Brain microvascular endothelial cell (primary cell): ENCODE data around the gene TNFRSF19.

Source experiments
- DNase-seq: peaks from one replicate; pipeline ENCODE4 v3.0.0-alpha.2; 2020
- H3K27ac ChIP-seq: fragments of 250-450 bp; sonication (Bioruptor Pico); 2 replicates; pipeline ENCODE4 v1.5.1; 2020; ENCODE audit warnings: mild to moderate bottlenecking, moderate library complexity
- H3K27me3 ChIP-seq: fragments of 250-450 bp; sonication (Bioruptor Pico); replicated peaks from 2 replicates; pipeline ENCODE4 v1.5.1; 2020; ENCODE audit warnings: mild to moderate bottlenecking
- H3K36me3 ChIP-seq: fragments of 250-450 bp; sonication (Bioruptor Pico); replicated peaks from 2 replicates; pipeline ENCODE4 v1.5.1; 2020; ENCODE audit warnings: mild to moderate bottlenecking
- H3K4me3 ChIP-seq: 2 replicates; pipeline ENCODE4 v1.5.1; 2011; ENCODE audit warnings: low read depth, mild to moderate bottlenecking, control low read depth, low read length, moderate library complexity
- in situ Hi-C: cut with HindIII; loops from 2 replicates; pipeline ENCODE4 v1.10.0; 2017; ENCODE audit warnings: low sequenced_read_pairs, low pct_ligation_motif_present
- TF ChIP-seq, protein P1 (sequence below): IDR thresholded peaks from 2 replicates; pipeline ENCODE4 v1.5.1; 2011; ENCODE audit warnings: low read depth, mild to moderate bottlenecking, moderate library complexity, low read length, control low read depth, inconsistent platforms; ENCODE audit errors: missing control alignments

The TNFRSF19 gene

DNA sequence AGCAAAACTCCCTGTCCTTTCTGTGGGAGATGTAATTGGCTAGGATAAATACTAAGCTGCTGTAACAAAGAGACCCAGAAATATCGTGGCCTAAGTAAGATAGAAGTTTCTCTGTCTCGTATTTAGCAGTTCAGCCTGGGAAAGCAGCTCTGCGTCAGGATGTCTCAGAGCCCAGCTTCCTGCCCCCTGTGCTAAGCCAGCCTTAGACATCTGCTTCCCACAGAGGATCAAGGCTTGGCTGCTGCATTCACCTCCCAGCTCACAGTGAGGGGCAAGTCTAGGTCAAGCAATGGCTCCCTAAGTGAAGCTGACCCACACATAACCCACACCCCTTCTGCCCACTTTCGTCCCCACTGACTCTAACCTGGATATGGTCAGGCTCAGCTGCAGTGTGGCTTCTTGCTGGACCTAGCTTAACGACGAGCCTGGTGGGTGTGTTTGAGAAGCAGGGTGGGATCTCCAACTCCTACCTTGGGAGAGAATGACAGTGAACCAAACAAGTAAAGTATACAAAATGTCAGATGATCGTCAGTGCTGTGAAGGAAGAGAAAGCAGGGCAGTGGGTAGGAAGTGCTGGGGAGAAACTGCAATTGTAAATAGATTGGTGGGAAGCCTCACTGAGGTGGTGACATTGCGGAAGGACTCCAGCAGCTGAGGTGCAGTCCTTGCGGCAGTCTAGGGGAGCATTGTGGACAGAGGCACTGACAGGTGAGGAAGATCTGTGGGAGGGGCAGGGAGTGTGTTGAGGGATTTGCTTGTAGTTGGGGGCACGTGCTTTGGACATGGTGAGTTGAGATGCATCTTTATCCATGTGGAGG is 82.9 kb downstream of the TNFRSF19 start:
- TF ChIP-seq, protein P1, sequence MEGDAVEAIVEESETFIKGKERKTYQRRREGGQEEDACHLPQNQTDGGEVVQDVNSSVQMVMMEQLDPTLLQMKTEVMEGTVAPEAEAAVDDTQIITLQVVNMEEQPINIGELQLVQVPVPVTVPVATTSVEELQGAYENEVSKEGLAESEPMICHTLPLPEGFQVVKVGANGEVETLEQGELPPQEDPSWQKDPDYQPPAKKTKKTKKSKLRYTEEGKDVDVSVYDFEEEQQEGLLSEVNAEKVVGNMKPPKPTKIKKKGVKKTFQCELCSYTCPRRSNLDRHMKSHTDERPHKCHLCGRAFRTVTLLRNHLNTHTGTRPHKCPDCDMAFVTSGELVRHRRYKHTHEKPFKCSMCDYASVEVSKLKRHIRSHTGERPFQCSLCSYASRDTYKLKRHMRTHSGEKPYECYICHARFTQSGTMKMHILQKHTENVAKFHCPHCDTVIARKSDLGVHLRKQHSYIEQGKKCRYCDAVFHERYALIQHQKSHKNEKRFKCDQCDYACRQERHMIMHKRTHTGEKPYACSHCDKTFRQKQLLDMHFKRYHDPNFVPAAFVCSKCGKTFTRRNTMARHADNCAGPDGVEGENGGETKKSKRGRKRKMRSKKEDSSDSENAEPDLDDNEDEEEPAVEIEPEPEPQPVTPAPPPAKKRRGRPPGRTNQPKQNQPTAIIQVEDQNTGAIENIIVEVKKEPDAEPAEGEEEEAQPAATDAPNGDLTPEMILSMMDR, result no peak
- Histone ChIP-seq H3K27ac (peak overlapping the region; percentile 39), H3K27me3 (no peaks in the 10 kb centered on the region), H3K36me3 (no peaks in the 10 kb centered on the region), H3K4me3 (no peak overlapping the region)
- in situ Hi-C loops, result no loop called here
- peak; percentile 67 for DNase-seq

DNA sequence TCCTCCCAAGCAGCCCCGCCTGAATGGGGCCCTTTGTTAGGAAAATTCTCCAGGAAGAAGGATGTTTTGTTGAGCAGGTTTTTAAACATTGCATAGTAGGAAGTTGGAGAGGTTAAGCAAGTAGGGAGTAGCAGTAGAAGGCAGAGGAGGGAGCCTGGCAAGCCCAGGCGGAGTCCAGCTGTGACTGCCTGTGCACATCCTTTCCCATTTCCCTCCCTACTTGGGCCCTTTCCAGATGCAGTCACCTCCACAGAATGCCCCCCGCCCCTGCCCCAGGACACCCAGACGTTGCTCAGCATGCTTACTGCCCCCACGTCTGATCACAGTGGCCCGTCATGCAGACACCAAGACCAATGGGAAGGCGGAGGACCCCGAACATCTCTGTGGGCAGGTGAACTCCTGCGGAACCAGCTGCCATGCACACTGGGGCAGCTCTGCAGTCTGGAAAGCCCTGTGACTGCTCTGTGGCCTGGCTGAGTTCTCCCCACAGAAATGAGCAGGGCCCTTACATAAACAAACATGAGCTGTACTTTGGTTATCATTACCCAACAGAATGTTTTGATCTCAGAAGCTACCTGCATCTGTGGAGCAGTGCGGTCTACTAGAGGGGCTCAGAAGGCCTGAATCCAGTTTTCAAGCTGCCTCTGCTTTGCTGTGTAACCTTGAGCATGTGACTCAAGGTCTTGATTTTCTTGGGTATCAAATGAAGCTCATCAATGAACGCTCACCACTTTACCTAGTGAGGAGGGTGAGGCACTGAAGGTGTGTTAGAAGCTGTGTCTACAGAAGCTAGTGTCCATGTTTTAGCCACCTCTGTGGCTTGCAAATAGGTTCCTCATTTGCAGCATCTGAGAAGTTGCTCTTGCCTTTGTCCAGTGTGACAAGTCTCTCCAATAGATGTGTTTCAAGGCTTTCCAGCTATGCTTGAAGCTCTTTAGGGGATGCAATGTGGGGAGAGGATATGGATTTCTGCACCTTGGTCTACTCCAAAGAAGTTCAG is 84.2 kb downstream of the TNFRSF19 start:
- Histone ChIP-seq H3K36me3 (no peaks in the 10 kb centered on the region), H3K4me3 (no peak overlapping the region), H3K27me3 (no peaks in the 10 kb centered on the region), H3K27ac (no peak overlapping the region)
- TF ChIP-seq, protein P1, result no peak
- peak; percentile 29 for DNase-seq
- in situ Hi-C loops, result no loop called here

DNA sequence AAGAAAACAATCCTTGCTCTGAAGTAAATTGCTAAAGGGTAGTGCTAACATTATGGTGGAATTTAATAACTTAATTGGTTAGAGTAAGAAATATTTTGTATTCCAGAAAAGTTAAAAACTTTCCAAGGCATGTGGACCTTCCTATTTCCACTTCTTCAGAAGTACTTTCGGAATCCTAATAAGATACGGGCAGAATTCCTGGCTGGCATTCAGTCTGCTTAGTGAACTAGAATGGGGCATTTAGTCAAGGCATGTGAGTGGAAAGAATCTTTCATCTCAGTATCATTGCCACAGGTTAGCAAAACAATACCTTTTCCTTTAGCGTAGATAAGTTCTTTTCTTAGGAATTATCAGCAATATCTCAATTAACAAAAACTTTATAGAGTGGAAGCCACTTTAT is 85.1 kb downstream of the TNFRSF19 start:
- in situ Hi-C loops, result no loop called here
- TF ChIP-seq, protein P1, result no peak
- Histone ChIP-seq H3K27me3 (no peaks in the 10 kb centered on the region), H3K4me3 (no peak overlapping the region), H3K27ac (no peak overlapping the region), H3K36me3 (no peaks in the 10 kb centered on the region)
- DNase-seq, result no peak

DNA sequence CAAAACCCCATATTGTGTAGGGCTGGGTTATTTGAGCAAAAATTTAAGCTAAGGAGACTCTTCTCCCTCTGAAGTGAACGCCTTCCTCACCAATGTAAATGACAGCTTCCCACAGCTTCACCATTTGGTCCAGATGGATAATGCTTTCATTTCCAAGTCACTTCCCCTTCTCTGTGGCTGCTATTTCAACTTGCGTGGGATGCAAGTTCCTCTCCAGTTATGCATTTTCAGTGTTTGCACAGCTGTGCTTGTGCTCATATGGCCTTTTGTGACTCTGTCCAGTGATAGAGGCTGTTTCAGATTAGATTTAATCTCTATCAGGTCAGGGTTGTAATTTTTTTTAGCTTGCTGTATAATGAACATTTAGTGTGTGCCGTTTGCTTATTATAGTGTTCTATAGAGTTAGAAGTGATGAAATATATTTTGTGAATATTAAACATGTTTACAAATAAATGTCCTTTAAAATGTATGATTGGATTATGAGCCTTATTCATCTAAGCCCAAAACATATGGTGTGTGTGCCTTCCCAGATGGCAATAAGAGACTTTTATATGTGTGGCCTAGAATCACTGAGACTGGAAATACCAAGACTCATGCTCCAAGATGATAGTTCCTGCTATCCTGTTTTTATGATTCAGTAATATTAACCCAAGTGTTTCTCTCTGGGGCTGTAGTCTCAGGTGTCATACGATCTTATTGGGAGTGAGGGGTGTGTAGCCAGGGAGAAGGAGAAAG is 86.6 kb downstream of the TNFRSF19 start:
- Histone ChIP-seq H3K4me3 (no peak overlapping the region), H3K27ac (peak overlapping the region; percentile 85), H3K27me3 (no peaks in the 10 kb centered on the region), H3K36me3 (no peaks in the 10 kb centered on the region)
- DNase-seq, result peak; percentile 89
- in situ Hi-C loops, result no loop called here
- TF ChIP-seq, protein P1, result no peak

DNA sequence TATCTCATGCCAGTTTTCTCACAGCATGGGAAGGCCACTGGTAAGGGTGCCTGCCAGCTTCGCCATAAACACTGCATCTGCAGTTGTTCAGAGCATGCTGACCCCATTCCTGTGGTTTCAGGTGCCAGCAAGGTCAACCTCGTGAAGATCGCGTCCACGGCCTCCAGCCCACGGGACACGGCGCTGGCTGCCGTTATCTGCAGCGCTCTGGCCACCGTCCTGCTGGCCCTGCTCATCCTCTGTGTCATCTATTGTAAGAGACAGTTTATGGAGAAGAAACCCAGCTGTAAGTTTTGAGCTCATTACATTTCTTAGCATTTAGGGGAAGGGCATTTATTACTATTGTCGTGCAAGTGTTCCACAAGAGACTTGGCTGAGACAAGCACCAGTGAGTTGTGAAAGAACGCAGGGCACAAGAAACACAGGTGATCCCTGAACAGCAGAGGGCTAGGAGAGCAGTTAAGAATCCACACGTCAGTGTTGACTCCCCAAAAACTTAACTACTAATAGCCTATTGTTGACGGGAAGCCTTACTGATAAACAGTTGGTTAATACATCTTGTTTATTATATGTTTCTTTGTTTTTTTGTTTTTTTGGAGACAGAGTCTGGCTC is 88.8 kb downstream of the TNFRSF19 start:
- no peak overlapping the region for H3K4me3 ChIP-seq
- DNase-seq, result no peak
- in situ Hi-C loops, result no loop called here
- no peak overlapping the region for H3K27ac ChIP-seq
- H3K27me3 ChIP-seq, result no peaks in the 10 kb centered on the region
- H3K36me3 ChIP-seq, result no peaks in the 10 kb centered on the region
- TF ChIP-seq, protein P1, result no peak
